ENCODE results near the gene CLDN2.

Gene CLDN2

GRCh38 chrX:106931831-106932491 lies 11.8 kb downstream of the CLDN2 start:
- Histone ChIP-seq H3K9me3 (ENCODE audit: low read length) (no peaks in the 10 kb centered on the region), H3K9me2 (ENCODE audit: low read depth, low read length) (no peaks in the 10 kb centered on the region), H3K4me2 (ENCODE audit: low read length) (no peak overlapping the region), H3K4me1 (ENCODE audit: insufficient read depth, low read length, severe bottlenecking) (no peaks in the 10 kb centered on the region), H3F3A (ENCODE audit: insufficient read depth, low read length) (no peaks in the 10 kb centered on the region), H3K9ac (ENCODE audit: low read length) (no peak overlapping the region), H2AFZ (ENCODE audit: low read length) (no peak overlapping the region), H4K20me1 (ENCODE audit: insufficient read depth, low read length) (no peaks in the 10 kb centered on the region), H3K27ac (ENCODE audit: low read depth, low read length, poor library complexity, severe bottlenecking) (no peak overlapping the region), H3K36me3 (ENCODE audit: insufficient read depth, low read length) (no peaks in the 10 kb centered on the region), H3K4me3 (ENCODE audit: low read depth, low read length, poor library complexity, severe bottlenecking) (no peak overlapping the region), H3K27me3 (ENCODE audit: insufficient read depth, low read length) (no peaks in the 10 kb centered on the region), H3K79me2 (ENCODE audit: insufficient read depth, low read length) (no peaks in the 10 kb centered on the region)
- TF ChIP-seq CTCF (IDR thresholded peaks at IDR 0.05; ENCODE audit: low read length): no peak
- TF ChIP-seq EZH2 (IDR thresholded peaks at IDR 0.05; ENCODE audit: borderline replicate concordance, low read length): no peak

- no peak overlapping the region for H3K27ac ChIP-seq (ENCODE audit: low read depth, low read length, poor library complexity, severe bottlenecking)
- TF ChIP-seq EZH2 (IDR thresholded peaks at IDR 0.05; ENCODE audit: borderline replicate concordance, low read length) (no peak), CTCF (IDR thresholded peaks at IDR 0.05; ENCODE audit: low read length) (no peak)
Observed at GRCh38 chrX:106932492-106932923, 12.3 kb downstream of the CLDN2 start.

GRCh38 chrX:106932960-106933537 lies 12.8 kb downstream of the CLDN2 start:
- Histone ChIP-seq H3K9me2 (ENCODE audit: low read depth, low read length) (no peaks in the 10 kb centered on the region), H3K9ac (ENCODE audit: low read length) (no peak overlapping the region), H3F3A (ENCODE audit: insufficient read depth, low read length) (no peaks in the 10 kb centered on the region), H3K27ac (ENCODE audit: low read depth, low read length, poor library complexity, severe bottlenecking) (no peak overlapping the region), H3K36me3 (ENCODE audit: insufficient read depth, low read length) (no peaks in the 10 kb centered on the region), H3K4me3 (ENCODE audit: low read depth, low read length, poor library complexity, severe bottlenecking) (no peak overlapping the region), H3K4me2 (ENCODE audit: low read length) (no peak overlapping the region), H3K27me3 (ENCODE audit: insufficient read depth, low read length) (no peaks in the 10 kb centered on the region), H3K9me3 (ENCODE audit: low read length) (no peaks in the 10 kb centered on the region), H3K79me2 (ENCODE audit: insufficient read depth, low read length) (no peaks in the 10 kb centered on the region), H3K4me1 (ENCODE audit: insufficient read depth, low read length, severe bottlenecking) (no peaks in the 10 kb centered on the region), H2AFZ (ENCODE audit: low read length) (no peak overlapping the region), H4K20me1 (ENCODE audit: insufficient read depth, low read length) (no peaks in the 10 kb centered on the region)
- no peak for TF ChIP-seq CTCF (IDR thresholded peaks at IDR 0.05; ENCODE audit: low read length)
- TF ChIP-seq EZH2 (IDR thresholded peaks at IDR 0.05; ENCODE audit: borderline replicate concordance, low read length): no peak

More at GRCh38 chrX:106932492-106932923, 12.3 kb downstream of the CLDN2 start:
- no peak overlapping the region for H3K4me2 ChIP-seq (ENCODE audit: low read length)
- no peaks in the 10 kb centered on the region for H3K9me3 ChIP-seq (ENCODE audit: low read length)
- no peaks in the 10 kb centered on the region for H3K27me3 ChIP-seq (ENCODE audit: insufficient read depth, low read length)
- no peaks in the 10 kb centered on the region for H3K36me3 ChIP-seq (ENCODE audit: insufficient read depth, low read length)
- H3K9me2 ChIP-seq (ENCODE audit: low read depth, low read length): no peaks in the 10 kb centered on the region
- no peaks in the 10 kb centered on the region for H3F3A ChIP-seq (ENCODE audit: insufficient read depth, low read length)
- H3K9ac ChIP-seq (ENCODE audit: low read length): no peak overlapping the region
- H2AFZ ChIP-seq (ENCODE audit: low read length): no peak overlapping the region
- no peaks in the 10 kb centered on the region for H3K4me1 ChIP-seq (ENCODE audit: insufficient read depth, low read length, severe bottlenecking)
- no peak overlapping the region for H3K4me3 ChIP-seq (ENCODE audit: low read depth, low read length, poor library complexity, severe bottlenecking)
- H3K79me2 ChIP-seq (ENCODE audit: insufficient read depth, low read length): no peaks in the 10 kb centered on the region
- no peaks in the 10 kb centered on the region for H4K20me1 ChIP-seq (ENCODE audit: insufficient read depth, low read length)
